Kidney (tissue), 14 donors: Measurements from ENCODE around the gene CCDC116. TPM values are rescaled to one million over a fixed set of nuclear protein-coding genes. Genes with fewer than 3 reads are reported as not detected.

Experiments used
- DNase-seq, 5 donors: peaks; one replicate each; pipeline ENCODE4 v3.0.0-alpha.2; 2013 to 2020
- FAIRE-seq: peaks from 2 replicates; lab custom pipeline; 2012; peaks lifted over from hg19 to GRCh38; lab: Jason Lieb, UNC
- H3K27ac ChIP-seq, 2 donors: one replicate each; pipeline ENCODE4 v1.7.0; 2013; ENCODE audit warnings: low read depth in 2 of 2, low read length in 2 of 2, inconsistent platforms in 1 of 2
- H3K27me3 ChIP-seq: one replicate; pipeline ENCODE4 v1.7.1; 2013; ENCODE audit warnings: low read length, inconsistent platforms; ENCODE audit not compliant: control insufficient read depth, insufficient read depth
- H3K36me3 ChIP-seq, 3 donors: one replicate each; pipeline versions ENCODE4 v1.7.0 to v1.7.1; 2013; ENCODE audit warnings: low read length in 3 of 3, control low read depth in 1 of 3, inconsistent platforms in 1 of 3; ENCODE audit not compliant: insufficient read depth in 3 of 3, control insufficient read depth in 2 of 3
- H3K4me1 ChIP-seq, 3 donors: one replicate each; pipeline versions ENCODE4 v1.7.0 to v1.7.1; 2013; ENCODE audit warnings: low read length in 3 of 3, inconsistent platforms in 1 of 3, low read depth in 1 of 3; ENCODE audit not compliant: control insufficient read depth in 2 of 3, insufficient read depth in 2 of 3
- H3K4me3 ChIP-seq, 3 donors: one replicate each; pipeline versions ENCODE4 v1.7.0 to v1.8.1; 2013; ENCODE audit warnings: low read length in 3 of 3, control low read depth in 1 of 3, inconsistent platforms in 1 of 3
- H3K9ac ChIP-seq, 3 donors: one replicate each; pipeline versions ENCODE4 v1.7.0 to v1.7.1; 2013; ENCODE audit warnings: low read length in 3 of 3, control low read depth in 1 of 3, inconsistent platforms in 1 of 3
- H3K9me3 ChIP-seq, 3 donors: one replicate each; pipeline versions ENCODE4 v1.7.0 to v1.7.1; 2013; ENCODE audit warnings: low read length in 3 of 3, control low read depth in 1 of 3, inconsistent platforms in 1 of 3; ENCODE audit not compliant: control insufficient read depth in 2 of 3, insufficient read depth in 1 of 3
- CTCF ChIP-seq: IDR thresholded peaks from 3 replicates; pipeline ENCODE4 v1.5.1; 2012; ENCODE audit warnings: mild to moderate bottlenecking, moderate library complexity, borderline replicate concordance; ENCODE audit not compliant: insufficient read depth; ENCODE audit errors: extremely low read depth
- intact Hi-C: fragments of 100-400 bp; cut with DNase I; formaldehyde crosslinking; loops from one replicate; pipeline ENCODE4 v1.11.1; 2022
- polyA plus RNA-seq: library from polyadenylated mRNA; stranded (reverse); fragments of 350-450 nt; fragmentation: Illumina TruSeq; extraction: RNeasy Lipid Tissue Mini Kit (QIAGEN cat#74804); gene quantifications from one replicate; pipeline ENCODE4 v1.2.3, GENCODE V29; 2014; ENCODE audit warnings: low read depth, low replicate concordance; ENCODE audit not compliant: insufficient read depth
- total RNA-seq: library from RNA; stranded (reverse); fragmentation: NEBNext Ultra II Directional; extraction: Animal tissue kit (Norgen Biotek cat#: 25700); gene quantifications from one replicate; pipeline ENCODE4 v1.2.1, GENCODE V29; 2021
- donor health status: control.
- donor health status: control.
- donor health status: control.
- donor health status: control.
- donor health status: control.
- donor health status: DM: yes; HTN: yes; CAD: no.
- donor health status: Normal renal cell carcinoma (clear cell type).

CCDC116 gene
- total and polyA plus RNA-seq, 2 donors from 2014 or later: 0.22 TPM

GRCh38 chr22:21629255-21630149, 3.1 kb upstream of the CCDC116 start, which contains the start of gene YDJC:
TSS of gene YDJC (minus strand) at chr22:21630022. CDS start at chr22:21630014, 8 bp downstream.
- Histone ChIP-seq H3K4me1 (peaks cover 0 to 5% (median 3%) of the 10 kb centered on the region in 3 donors), H3K27ac (peak within 1 kb of the TSS; percentile 45 to 71), H3K9me3 (no peaks in the 10 kb centered on the region), H3K36me3 (peaks cover 0 to 5% (median 0%) of the 10 kb centered on the region in 3 donors), H3K4me3 (peak within 1 kb of the TSS; percentile 64 to 90 (median 82)), H3K27me3 (no peaks in the 10 kb centered on the region), H3K9ac (peak within 1 kb of the TSS; percentile 44 to 78 (median 67))
- TF ChIP-seq CTCF: peak; percentile 56
- intact Hi-C loops: no loop called here
- no peak for FAIRE-seq
- DNase-seq: peak; percentile 94 to 97 (median 95)

GRCh38 chr22:21631025-21631424, 1.5 kb upstream of the CCDC116 start:
- Histone ChIP-seq H3K36me3 (peaks cover 0 to 5% (median 0%) of the 10 kb centered on the region in 3 donors), H3K9ac (no peak overlapping the region), H3K27ac (no peak overlapping the region), H3K4me3 (no peak overlapping the region), H3K9me3 (no peaks in the 10 kb centered on the region), H3K27me3 (no peaks in the 10 kb centered on the region), H3K4me1 (peaks cover 0 to 5% (median 3%) of the 10 kb centered on the region in 3 donors)
- DNase-seq (no peak), FAIRE-seq (no peak)
- TF ChIP-seq CTCF: no peak
- intact Hi-C loops: no loop called here

GRCh38 chr22:21632931-21633330, 371 bp downstream of the CCDC116 start:
- peaks cover 0 to 5% (median 0%) of the 10 kb centered on the region in 3 donors for H3K36me3 ChIP-seq
- FAIRE-seq (no peak), DNase-seq (peak in 1 of 5 donors; percentile 70)
- H3K4me3 ChIP-seq: no peak overlapping the region
- no peaks in the 10 kb centered on the region for H3K9me3 ChIP-seq
- no peaks in the 10 kb centered on the region for H3K27me3 ChIP-seq
- intact Hi-C loops: no loop called here
- no peak overlapping the region for H3K9ac ChIP-seq
- no peak for TF ChIP-seq CTCF
- peaks cover 0 to 5% (median 3%) of the 10 kb centered on the region in 3 donors for H3K4me1 ChIP-seq
- H3K27ac ChIP-seq: no peak overlapping the region
